GM18499 (cell line): ENCODE data around the gene ST6GALNAC3.
A peak's percentile ranks its signal among the peaks of the same experiment; 100 is the strongest.

ENCODE experiments used
- ATAC-seq: cut with Tn5 transposase; IDR thresholded peaks from one replicate; pipeline ENCODE4 v1.9.1; 2021; ENCODE audit warnings: moderate number of reproducible peaks; ENCODE audit not compliant: insufficient read depth, unreplicated experiment

Gene ST6GALNAC3

DNA sequence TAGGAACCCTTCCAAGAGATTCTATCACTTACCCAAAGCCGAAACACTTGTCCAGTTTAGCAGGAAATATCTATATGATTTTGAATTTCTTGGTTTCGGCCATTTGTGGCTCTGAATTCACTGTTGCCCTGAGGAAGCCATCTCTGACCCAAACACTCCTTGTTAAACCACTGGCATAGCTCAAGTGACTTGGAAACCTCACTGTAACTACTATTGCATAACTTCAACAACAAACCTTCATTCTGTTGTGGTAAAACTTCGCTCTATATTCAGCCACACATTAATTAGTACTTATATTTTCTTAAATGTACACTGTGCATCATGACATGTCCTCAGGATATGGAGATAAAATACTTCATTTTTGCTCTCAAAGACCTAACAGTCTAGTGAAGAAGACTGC is 63.2 kb downstream of the ST6GALNAC3 start:
- no peak for ATAC-seq

DNA sequence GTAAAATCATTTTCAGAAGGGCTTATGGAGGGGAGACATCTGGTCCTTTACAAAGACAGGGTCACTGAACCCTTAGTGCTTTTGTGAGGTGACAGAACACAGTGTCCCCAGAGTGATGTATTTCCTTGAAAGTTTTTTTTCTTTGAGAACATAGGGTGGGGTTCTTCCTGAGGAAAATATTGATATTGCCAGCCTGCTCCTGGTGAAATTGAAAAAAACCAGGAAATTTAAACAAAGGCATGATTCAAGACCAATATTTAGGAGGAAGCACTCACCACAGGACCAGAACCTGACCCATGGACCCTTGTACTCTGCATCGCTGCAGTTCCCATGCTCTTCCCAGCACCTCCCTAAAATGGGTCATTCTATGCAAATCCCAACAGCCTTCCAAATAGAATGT is 63.7 kb downstream of the ST6GALNAC3 start:
- no peak for ATAC-seq

DNA sequence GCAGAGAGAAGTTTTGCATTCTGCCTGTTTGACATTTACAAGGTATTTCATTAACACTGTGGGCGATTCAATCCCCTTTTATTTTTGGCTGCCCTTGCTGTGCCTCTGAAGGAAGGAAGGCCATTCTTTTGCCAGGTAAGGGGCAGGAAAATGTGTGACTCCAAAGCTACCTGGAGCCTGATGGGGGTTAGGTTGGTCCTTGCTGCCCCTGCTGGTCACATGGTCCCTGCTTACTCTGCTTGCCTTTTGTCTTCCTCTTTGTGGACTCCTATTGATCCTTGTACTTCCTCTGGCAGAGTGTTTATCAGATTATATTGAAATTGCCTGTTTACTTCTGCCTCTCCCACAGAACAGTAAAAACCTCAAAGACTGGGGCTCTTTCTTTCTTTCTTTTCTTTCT is 65.7 kb downstream of the ST6GALNAC3 start:
- no peak for ATAC-seq

DNA sequence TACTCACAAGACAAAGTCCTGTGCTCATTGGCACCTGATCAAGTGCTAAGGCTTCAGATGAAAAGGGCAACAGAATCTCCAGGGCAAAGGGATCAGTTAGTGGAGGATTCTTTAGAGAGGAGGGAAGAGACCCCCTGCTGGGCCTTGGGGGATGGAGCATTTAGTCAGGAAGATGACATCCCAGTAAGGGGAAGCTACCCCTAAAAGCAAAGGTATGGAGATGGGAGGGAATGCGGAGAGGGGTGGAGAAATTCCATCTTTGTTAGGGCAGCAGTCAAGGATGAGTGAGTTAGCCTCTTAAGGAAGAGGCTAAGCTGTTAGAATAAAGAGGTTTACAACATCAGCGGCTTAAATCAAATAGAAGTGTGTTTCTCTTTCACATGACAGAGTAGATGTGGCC is 67.4 kb downstream of the ST6GALNAC3 start:
- ATAC-seq: no peak

DNA sequence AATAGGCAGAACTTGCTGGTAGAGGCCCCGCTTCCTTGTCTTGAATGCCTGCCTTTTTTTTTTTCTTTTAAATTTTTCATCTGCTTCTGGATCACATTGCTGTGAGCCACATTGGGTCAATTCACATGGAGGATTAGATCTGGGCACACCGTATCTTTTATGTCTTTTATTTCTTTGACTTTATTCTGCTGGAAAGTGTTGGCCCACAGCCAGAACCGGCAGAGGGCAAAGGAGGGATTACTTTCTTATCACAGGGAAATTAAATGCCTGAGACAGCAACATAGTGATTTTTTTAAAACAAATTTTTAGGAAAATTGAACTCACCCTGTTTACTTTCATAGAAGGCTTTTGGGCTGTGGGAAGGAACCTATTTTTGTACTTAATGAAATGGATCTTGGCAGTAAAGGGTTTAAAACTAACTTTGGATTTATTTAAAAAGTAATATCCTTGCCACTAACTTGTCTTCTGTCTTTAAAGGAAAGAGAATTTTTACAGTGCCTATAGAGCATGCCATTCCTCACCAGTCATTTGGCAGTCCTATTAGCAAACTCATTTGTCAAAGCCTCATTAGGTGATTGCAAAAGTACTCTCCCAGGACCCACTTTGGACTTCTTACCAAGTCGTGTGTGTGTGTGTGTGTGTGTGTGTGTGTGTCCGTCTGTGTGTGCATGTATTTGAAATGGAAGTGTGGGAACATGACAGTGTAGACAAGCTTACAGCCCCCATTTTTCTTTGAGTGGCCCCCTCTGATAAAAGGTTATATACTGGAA is 68.4 kb downstream of the ST6GALNAC3 start:
- no peak for ATAC-seq

DNA sequence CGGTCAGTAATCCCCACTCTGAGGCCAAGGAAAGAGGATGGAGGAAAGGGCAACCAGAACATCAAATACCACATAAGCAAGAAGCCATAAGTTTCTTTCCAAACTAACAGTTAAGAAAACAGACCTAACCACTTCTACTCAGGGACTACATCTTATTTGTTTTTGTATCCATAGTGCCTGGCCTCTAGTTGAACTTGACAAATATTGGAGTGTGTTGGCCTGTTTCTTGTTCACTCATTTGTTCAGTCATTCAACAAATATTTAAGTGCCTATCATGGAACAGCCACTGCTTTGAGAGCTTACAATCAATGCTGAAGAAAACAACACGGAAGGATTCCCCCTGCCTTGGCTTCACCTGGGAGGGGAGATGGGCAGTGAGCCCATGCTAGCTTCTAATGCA is 69.7 kb downstream of the ST6GALNAC3 start:
- no peak for ATAC-seq

DNA sequence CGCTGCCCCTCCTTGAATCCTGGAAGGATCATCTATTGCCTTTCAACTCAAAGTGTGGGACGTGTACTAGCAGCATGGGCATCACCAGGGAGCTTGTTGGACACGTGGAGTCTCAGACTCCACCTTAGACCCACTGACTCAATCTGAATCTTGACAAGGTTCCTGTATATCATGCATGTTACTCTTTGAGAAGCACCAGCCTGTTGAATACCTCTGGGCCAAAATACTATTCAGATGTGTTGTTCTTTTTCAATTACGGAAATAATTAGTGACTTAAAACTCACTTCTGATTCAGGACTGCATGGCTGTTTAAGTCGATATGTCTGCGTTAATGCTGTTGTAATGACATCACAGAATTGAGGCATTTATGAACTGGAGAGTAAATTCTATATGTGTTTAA is 70.8 kb downstream of the ST6GALNAC3 start:
- ATAC-seq: no peak

DNA sequence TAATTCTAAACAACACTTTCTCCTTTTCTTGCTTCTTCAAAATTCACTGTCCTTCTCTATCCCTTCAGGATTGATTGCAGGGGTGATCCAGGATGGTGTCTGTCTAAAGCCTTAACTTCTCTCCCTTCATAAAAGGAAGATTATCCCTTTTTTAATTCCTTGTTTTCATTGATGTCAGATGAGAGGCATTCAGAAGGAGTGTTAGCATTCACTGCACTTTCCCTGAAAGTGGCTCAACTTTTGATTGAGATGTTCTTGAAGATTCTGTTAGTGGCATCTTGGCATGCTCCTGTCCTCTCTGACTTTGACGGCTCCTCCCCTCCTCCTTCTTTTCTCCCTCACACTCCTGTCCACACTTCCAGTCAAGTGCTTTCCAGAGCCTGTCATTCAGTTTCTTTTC is 71.6 kb downstream of the ST6GALNAC3 start:
- no peak for ATAC-seq

DNA sequence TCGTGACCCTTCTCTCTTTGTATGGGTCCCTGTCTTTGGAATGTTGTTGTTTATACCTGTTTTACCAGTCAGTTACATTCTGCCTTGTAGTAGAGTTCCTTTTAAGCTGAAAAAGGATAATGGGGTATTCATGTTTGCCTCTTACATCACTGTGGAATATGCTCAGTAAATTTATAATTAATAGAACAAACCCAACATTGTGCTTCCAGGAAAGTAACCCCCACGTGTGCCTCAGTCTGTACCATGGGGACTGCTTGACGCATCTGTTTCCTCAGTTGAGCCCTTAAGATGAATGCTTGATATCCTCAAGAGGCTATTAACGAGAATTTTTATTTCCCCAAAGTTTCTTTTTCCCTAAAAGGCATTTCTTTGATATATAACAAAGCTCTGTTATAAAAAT is 73.4 kb downstream of the ST6GALNAC3 start:
- ATAC-seq: no peak

DNA sequence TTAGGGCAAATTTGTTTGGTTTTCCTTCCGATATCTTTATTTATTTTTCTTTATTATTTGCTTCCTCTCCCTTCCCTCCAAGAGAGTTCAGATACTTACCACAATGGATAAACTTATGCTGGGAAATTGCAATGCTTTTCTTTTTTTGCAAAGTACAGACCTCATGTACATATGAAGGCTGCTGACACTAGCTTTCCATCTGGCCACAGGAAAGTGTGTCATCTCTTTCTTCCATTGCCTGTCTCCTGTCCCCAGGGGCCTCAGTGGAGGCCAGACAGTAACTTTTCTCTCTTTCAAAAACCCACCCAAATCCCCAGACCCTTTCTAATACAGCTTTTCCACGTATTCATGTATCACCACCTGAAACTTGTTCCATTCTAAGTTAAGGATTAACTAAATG is 73.9 kb downstream of the ST6GALNAC3 start:
- no peak for ATAC-seq

DNA sequence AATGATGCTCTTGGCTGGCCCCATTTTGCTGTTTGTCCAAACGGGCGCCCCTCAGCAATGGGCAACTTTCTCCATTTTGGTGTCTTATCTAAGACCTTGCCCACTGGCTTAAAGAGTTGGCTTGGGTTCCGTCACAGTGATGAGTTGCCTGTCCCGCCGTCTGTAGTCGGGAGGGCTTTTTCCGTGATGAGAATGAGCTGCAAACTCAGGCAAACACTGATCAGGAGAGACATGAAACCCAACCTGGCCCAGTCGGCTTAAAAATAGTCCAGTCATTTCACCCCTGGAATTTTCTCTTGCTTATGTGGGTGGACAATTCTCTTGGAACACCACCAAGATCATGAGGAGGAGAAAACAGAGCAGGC is 79.3 kb downstream of the ST6GALNAC3 start:
- no peak for ATAC-seq

DNA sequence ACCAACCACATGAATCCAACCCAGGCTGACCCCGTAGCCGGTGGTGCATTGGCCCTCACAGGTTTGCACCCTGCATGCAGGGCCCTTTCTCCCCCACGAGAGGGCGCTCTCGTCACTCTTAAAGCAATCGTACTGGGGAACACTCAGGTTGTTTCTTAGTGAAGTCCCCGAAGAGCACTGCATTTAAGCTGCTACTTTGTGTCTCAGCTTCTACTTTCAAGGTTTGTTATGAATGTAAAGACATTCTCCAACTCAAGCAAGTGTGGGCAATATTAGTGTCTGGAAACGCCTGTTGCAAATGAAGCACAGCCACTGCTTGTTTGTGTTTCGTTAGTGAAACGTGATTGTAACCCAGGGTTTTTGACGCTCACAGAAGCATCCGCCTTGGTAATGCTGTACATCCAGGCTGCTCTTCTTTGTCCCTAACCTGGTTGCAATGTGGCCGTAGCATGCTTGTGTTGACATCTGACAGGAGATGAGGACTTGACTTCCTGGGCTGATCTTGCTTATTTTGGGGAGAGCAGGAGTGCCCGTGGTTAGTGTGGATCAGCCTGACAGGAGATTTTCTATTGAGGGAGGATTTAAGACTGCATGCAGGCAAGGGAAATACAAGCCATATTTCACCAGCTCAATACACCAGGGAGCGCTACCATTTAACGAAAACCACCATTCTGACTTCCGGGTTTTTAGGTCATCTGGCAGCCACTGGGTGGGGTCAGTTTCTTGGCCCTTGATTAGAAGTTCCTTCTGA is 79.8 kb downstream of the ST6GALNAC3 start:
- peak; percentile 88 for ATAC-seq

DNA sequence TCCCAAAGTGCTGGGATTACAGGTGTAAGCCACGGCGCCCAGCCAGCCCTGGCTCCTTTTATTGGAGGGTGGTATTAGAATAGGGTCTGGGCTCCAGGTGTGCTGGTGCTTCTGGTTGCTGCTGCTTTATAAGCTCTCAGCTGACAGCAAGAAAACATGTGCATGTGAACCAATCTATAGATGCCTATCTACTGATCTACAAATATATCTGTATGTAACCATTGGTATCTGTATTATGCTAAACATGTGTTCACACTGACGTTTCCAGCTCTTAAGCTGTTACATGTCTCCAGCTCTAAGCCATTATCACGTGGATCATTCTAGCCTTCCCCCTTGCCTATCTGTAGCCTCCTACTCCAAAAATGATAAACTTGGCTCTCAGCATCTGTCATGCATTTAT is 82.4 kb downstream of the ST6GALNAC3 start:
- ATAC-seq: no peak

DNA sequence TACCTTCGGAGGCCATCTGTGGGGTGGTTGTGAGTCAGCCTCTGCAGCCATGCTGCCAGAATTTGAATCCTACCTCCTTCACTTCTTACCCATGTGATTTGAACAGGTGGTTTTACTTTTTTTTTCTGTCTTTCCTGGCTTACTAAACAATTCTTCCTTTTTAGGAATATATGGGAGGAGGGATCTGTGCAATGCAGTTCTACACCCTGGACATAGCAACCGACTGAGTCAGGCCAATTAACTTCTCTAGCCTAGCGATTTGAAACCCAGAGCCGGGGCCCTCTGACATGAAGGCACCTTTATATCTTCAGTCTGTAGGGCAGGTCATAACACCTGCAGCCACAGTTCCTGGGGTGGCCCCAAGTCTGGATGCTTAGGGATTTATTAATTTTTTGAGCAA is 83.6 kb downstream of the ST6GALNAC3 start:
- no peak for ATAC-seq

DNA sequence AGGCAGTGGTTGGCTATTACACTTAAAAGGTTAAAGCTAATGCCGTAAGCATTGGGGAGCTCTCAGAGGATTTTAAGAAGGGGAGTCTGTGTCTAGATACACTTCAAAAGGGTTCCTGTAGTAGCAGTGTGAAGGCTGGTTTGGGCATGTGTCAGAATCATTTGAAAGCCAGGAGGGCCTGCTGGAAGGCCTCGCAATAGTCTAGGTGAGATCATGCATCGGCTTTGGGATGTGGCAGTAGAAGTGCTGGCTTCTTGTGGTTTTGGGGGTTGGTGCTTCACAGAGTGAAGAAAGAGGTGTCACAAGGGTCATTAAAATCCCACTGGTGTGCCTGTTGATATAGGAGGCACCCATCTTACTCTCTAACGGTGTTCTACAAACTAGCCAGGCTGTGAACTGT is 85.7 kb downstream of the ST6GALNAC3 start:
- no peak for ATAC-seq

DNA sequence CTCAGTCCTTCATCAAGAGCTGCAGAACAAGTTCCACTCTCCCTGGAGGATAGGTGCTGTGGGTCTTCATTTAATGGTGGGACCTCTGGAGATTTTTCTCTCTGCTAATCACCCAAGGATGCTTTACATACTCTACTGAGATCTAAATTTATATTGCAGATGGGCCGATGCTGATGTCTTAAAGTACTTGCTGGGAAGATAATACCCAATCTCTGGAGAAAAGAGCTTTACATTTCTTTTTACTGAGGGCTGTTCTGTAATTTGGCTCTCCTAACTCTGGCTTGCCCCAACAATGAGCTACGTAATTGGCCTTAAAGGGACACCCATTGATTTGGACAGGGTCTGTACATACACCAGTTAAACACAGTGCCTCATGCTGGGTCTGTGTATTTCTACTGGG is 86.9 kb downstream of the ST6GALNAC3 start:
- ATAC-seq: no peak

DNA sequence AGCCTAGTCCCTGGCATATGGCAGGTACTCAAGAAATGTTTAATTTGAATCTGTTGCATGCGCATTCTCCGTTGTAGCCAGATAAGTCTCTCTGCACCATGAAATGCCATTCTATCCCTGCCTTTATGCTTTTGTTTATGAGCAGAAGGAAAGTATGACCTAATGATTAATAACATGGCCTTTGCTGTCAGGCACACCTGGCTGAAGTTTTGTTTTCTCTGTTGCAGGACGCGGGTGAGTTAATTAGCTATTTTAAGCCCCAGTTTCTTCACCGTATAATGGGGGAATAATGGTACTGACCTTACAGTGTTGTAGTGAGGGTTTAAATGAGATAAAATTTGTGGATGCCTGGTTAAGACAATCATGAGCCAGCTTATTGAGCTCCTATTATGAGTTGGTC is 87.7 kb downstream of the ST6GALNAC3 start:
- no peak for ATAC-seq

DNA sequence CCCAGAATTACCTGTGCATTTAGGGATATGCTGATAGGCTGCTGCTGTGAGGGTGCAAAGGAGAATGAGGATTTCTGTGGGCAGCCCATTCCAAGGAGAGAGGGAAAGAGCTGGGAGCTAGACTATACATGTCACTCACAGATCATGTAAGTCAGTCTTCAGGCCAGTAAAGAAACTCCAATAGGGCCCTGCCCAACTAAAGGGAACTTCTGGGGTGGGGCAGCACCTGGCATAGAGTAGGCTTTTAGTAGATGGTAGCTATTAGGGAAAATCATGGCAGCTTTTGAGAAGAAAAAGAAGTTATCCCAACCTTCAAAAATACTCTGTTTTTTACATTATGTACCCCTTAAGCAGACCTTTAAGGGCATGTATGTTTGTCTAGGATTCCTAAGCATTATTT is 89.6 kb downstream of the ST6GALNAC3 start:
- no peak for ATAC-seq

DNA sequence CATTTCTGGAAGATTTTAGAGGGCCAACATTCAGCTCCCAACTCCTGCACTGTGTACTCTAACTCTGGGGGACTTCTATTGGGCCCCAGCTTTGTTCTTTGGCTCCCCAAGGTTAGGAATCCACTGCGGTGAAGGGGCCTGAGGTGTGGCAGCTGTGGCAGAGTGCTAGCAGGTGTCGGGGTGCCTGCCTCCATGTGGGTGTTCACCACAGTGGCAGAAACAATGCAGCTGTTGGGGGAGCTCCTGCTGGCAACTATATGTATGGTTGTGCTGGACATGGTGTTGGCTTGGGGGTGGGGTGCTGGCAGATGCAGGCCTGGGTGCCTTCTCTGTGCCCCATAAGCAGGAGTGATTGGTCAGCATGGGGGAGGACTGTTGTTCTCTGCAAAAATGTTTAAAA is 95.5 kb downstream of the ST6GALNAC3 start:
- no peak for ATAC-seq

DNA sequence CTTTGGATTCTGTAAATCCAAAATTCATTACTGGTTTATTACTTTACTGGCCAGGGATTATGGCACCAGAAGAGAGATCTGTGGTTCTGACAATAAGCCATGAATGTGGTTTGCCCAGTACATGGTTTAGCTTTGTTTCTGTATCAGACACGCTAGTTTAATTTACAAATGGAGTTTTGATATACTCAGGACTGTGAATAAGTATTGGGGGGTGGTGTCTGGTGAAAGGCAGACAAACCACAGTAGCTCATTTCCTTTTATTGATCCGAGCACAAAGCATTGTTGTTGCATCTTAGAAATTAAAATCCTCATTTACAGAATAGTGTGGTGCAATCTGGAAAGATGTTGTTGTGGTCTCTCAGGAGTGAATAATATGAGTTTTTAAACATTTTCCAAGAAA is 96.0 kb downstream of the ST6GALNAC3 start:
- ATAC-seq: no peak

DNA sequence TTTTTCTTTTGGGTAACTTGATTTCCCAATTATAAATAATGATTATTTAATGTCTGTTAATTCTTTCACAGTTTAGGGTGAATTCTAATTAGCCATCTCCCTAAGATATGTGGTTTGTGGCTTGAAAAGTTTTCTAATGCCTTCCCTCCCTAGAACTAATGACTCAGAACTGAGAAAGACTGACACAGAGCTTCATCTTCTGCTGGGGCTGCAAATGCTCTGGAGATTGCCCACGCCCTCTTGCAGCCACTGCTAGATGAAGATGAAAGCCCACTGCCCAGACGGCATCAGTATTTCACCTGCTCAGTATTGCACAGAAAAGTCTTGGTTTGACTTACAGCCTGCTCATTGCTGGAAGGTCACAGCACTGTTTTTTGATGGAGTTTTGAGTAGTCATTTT is 101.5 kb downstream of the ST6GALNAC3 start:
- ATAC-seq: no peak

DNA sequence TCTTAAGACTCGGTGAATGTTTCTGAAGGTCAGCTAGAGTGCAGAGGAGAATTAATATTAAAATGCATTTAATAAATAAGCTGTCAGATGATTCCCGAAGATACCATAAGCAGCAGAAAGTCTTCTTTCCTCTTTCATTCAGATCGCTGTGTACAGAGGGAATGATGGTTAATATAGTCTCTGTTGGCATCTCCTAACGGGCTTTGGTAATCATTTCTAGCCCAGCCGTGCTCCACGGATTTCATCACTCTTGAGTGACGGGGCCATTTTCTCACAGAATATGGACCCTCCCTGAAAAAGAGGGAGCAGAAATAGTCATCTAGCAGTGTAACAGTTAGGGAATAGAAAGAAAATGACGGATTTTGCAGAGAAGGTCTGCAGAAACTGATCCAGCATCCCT is 103.1 kb downstream of the ST6GALNAC3 start:
- no peak for ATAC-seq
